ENCODE measurements around the gene INPP5K.
"Not testable (repeated sequence)": the region's sequence is repeated elsewhere in the genome, so short reads cannot be mapped to it uniquely, and the experiment has no call there.

The INPP5K gene

DNA sequence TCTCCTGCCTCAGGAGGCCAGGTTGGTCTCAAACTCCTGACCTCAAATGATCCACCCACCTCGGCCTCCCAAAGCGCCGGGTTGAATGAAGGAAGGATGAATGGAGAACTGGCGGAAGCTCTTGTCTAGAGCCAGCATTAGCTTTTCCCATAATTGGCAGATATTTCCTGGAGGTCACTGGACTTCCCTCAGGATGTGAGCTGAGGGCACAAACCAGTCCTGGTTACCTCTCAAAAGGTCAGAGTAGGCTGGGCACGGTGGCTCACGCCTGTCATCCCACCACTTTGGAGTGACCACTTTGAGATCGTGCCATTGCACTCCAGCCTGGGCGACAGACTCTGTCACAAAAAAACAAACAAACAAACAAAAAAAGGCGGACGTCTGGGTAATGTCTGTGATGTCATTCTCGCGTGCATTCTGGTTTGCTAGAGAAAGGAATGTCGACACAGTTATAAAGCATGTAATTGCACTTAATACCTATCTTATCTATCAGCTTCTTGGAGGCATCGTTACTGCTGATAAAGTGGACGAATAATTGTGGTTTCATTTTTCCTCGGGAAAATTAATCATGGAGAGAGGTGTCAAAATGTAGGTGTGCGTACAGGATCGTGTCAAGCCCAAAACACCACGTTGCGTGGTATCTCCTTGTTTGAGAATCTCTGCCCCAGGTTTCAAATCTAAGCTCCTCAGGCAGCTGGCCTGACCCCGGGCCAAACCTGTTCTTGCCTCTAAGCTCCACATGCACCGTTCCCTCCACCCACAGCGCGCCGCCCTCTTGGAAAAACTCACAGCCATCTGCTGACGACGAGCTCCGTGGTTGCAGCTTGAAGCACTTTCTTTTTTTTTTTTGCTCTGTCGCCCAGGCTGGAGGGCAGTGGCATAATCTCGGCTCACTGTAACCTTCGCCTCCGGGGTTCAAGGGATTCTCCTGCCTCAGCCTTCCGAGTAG lies 54.0 kb downstream of the INPP5K start:
- DNase-seq (ENCODE audit: low read depth), result no peak
- TF ChIP-seq, protein P1, sequence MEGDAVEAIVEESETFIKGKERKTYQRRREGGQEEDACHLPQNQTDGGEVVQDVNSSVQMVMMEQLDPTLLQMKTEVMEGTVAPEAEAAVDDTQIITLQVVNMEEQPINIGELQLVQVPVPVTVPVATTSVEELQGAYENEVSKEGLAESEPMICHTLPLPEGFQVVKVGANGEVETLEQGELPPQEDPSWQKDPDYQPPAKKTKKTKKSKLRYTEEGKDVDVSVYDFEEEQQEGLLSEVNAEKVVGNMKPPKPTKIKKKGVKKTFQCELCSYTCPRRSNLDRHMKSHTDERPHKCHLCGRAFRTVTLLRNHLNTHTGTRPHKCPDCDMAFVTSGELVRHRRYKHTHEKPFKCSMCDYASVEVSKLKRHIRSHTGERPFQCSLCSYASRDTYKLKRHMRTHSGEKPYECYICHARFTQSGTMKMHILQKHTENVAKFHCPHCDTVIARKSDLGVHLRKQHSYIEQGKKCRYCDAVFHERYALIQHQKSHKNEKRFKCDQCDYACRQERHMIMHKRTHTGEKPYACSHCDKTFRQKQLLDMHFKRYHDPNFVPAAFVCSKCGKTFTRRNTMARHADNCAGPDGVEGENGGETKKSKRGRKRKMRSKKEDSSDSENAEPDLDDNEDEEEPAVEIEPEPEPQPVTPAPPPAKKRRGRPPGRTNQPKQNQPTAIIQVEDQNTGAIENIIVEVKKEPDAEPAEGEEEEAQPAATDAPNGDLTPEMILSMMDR (IDR thresholded peaks at IDR 0.05; ENCODE audit: insufficient read depth, low read depth, low read length, missing control alignments), result no peak
- no peak overlapping the region for H3K4me3 ChIP-seq (ENCODE audit: low read length)

DNA sequence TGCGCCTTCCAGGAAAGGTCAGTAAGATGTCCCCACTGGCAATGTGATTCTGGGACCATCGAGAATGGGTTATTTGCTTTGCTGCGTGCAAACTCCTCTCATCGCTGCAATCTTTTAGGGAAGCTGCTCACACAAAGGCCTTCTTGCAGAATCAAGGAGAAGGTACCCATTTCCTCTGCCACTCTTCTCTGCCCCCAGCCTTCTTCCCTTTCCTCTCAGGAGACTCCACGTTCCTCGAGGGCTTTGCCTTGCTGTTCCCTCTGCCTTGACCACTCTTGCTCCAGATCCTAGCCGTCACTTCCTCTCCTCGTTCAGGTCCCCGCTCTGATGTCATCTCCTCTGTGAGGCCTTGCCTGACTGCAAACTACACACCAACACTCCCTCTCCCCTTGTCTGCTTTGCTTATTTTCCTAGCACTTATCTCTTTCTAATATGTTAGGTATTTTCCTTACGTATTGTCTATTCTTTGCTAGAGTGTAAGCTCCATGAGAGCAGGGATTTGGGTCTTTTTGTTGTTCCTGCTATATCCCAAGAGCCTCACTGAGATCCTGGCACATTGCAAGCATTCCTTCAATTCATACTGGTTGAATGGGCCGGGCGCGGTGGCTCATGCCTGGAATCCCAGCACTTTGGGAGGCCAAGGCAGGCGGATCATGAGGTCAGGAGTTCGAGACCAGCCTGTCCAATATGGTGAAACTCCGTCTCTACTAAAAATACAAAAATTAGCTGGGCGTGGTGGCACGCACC lies 55.0 kb downstream of the INPP5K start:
- H3K4me3 ChIP-seq (ENCODE audit: low read length), result no peak overlapping the region
- TF ChIP-seq, protein P1 (IDR thresholded peaks at IDR 0.05; ENCODE audit: insufficient read depth, low read depth, low read length, missing control alignments), result no peak
- DNase-seq (ENCODE audit: low read depth), result no peak

- TF ChIP-seq, protein P1 (IDR thresholded peaks at IDR 0.05; ENCODE audit: insufficient read depth, low read depth, low read length, missing control alignments), result no peak
- no peak overlapping the region for H3K4me3 ChIP-seq (ENCODE audit: low read length)
Measured at GRCh38 chr17:1460233-1460632, 56.2 kb downstream of the INPP5K start.

DNA sequence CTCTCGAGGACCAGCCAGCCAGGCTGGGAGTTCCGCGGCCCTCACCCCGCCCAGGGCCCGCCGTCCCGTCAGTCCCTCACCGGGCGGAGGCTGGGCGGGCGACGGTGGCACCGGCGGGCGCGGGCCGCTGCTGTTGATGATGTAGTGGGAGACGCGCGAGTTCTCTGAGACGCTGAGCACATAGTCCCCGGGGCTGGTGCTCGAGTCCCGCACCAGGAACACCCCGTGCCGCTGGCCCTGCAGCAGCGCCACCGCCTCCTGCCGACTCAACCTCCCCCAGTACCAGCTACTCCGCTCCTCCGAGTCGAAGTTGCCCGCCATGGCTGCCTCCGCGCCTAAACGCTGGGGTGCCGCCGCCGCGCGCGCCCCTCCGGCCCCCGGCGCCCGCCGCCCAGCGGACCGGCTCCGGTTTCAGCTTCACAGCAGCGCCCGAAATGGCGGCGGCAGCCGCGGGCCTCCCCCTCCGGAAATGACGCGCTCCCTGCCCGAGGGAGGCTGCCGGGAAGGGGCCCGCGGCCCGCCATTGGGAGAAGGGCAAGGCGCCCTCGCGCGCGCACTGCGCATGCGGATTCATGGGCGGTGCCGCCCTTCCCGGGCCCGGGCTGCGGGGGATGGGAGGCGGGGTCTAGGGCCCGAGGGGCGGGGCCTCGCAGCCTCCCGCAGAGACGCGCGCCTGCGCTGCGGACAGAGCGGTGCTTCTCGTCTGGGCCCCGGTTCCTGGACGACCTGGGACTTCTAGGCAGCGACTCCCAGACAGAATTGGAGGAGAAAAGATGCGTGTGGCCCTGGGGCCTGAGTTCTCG lies 60.4 kb downstream of the INPP5K start, which contains the start of gene CRK:
TSS of gene CRK (minus strand) at position 436 of the 803 bp plus-strand sequence. CDS start at position 321, 115 bp downstream.
- TF ChIP-seq, protein P1 (IDR thresholded peaks at IDR 0.05; ENCODE audit: insufficient read depth, low read depth, low read length, missing control alignments), result no peak
- peak within 1 kb of the TSS; percentile 74 for H3K4me3 ChIP-seq (ENCODE audit: low read length)
- peak; percentile 96 for DNase-seq (ENCODE audit: low read depth)

More at GRCh38 chr17:1460233-1460632, 56.2 kb downstream of the INPP5K start:
- peak; percentile 50 for DNase-seq (ENCODE audit: low read depth)

DNA sequence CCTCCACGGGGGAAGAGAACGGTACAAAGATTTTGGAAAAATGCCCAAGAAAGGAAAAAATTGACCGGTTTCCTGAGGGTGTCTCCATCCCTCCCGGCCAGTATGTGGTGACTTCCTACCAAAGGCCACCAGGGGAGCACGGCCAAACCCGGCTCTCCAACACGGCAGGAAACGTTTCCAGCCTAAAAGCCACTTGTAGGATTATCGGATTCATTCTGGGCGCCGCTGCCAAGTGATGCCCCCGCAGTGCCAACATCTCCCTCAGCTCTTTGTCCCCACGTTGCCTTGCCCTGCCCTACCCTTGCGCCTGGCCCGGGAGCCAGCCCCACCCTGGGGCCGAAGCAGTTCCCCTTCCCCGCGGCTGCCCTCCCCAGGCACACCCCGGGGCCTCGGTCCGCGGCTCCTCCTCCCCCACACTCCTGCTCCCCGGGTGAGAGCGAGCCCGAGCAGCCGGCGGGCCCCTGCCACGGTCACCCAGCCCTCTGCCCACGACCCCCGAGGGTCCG lies 61.1 kb downstream of the INPP5K start:
- DNase-seq (ENCODE audit: low read depth), result peak; percentile 58
- peak overlapping the region; percentile 74 for H3K4me3 ChIP-seq (ENCODE audit: low read length)
- TF ChIP-seq, protein P1 (IDR thresholded peaks at IDR 0.05; ENCODE audit: insufficient read depth, low read depth, low read length, missing control alignments), result peak; percentile 58

DNA sequence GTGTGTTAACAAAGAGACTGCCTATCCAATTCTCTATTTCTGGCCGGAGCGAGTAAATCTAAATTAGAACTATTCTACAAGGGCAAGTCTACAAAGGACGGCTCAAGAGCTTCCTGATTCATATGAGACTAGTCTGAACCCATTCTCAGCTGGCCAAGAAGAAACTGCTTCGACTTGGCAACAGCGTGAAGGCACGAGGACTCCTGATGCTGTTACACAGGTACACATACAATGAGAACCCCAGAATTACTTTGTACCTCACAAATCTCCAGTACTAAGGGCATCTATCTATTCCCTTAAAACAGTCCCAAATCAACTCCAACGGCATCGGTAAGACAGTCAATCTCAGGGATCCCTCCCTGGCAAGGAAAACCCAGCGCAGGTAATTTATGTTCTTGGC lies 61.9 kb downstream of the INPP5K start:
- H3K4me3 ChIP-seq (ENCODE audit: low read length), result peak overlapping the region; percentile 74
- peak; percentile 57 for DNase-seq (ENCODE audit: low read depth)
- TF ChIP-seq, protein P1 (IDR thresholded peaks at IDR 0.05; ENCODE audit: insufficient read depth, low read depth, low read length, missing control alignments), result no peak

DNA sequence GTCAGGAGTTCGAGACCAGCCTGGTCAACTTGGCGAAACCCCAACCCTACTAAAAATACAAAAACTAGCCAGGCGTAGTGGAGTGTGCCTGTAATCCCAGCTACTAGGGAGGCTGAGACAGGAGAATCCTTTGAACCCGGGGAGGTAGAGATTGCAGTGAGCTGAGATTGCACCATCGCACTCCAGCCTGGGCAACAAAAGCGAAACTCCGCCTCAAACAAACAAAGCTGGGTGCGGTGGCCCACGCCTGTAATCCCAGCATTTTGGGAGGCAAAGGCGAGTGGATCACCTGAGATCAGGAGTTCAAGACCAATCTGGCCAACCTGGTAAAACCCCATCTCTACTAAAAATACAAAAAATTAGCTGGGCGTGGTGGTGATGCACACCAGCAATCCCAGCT lies 62.7 kb downstream of the INPP5K start:
- not testable (repeated sequence) for H3K4me3 ChIP-seq (ENCODE audit: low read length); DNase-seq (ENCODE audit: low read depth)
